MG63 (cell line): ENCODE results near the gene SLC17A2. TPM values are rescaled to one million over a fixed set of nuclear protein-coding genes. Genes with fewer than 3 reads are reported as not detected.
A peak's percentile ranks its signal among the peaks of the same experiment; 100 is the strongest.

Experiments used
- DNase-seq: peaks from one replicate; pipeline ENCODE4 v3.0.0-alpha.2; 2020
- H3K27me3 ChIP-seq: fragments of 250-450 bp; sonication (Bioruptor Pico); 2 replicates; pipeline ENCODE4 v1.5.1; 2020; ENCODE audit warnings: mild to moderate bottlenecking, moderate library complexity
- H3K36me3 ChIP-seq: fragments of 250-450 bp; sonication (Bioruptor Pico); 2 replicates; pipeline ENCODE4 v1.5.1; 2020; ENCODE audit warnings: mild to moderate bottlenecking, moderate library complexity
- H3K4me3 ChIP-seq: fragments of 250-450 bp; sonication (Bioruptor Pico); 2 replicates; pipeline ENCODE4 v1.5.1; 2020; ENCODE audit warnings: mild to moderate bottlenecking, moderate library complexity
- H3K9me3 ChIP-seq: fragments of 250-450 bp; sonication (Bioruptor Pico); 2 replicates; pipeline ENCODE4 v1.5.1; 2020; ENCODE audit warnings: mild to moderate bottlenecking, moderate library complexity
- total RNA-seq: library from RNA; depleted of rRNA; stranded (reverse); fragments of >200 nt; shearing (Covaris generic); gene quantifications from 2 replicates; pipeline ENCODE4 v1.2.3, GENCODE V29; 2014; ENCODE audit warnings: low replicate concordance

The SLC17A2 gene
- total RNA-seq, 1 experiment from 2014 or later = not detected

DNA sequence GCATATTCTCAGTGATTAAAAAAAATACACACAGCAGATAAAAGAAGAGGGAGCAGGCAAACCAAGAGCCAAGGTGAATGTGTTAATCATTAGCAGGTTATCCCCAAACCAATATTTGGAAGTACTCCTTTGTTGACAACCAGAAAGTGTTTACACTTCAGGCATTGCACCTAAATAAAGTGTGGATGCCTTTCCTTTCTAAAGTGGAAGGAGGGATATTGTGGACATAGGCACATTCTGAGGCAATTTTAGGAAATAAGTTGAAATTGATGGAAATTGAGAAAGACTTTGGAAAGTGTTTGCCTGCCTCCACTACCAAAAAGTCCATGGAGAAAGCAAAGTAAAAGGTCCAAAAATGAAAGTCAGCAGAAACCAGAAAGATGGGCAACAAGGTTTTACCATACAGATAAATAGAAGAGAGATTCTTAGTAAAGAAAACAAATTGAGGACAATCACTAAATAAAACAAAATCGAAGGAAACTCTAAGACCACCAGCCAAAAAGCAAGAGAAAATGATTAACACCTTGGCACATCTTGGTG is 22.9 kb downstream of the SLC17A2 start:
- Histone ChIP-seq H3K9me3 (no peaks in the 10 kb centered on the region), H3K4me3 (no peak overlapping the region), H3K36me3 (no peaks in the 10 kb centered on the region), H3K27me3 (no peaks in the 10 kb centered on the region)
- DNase-seq = no peak

DNA sequence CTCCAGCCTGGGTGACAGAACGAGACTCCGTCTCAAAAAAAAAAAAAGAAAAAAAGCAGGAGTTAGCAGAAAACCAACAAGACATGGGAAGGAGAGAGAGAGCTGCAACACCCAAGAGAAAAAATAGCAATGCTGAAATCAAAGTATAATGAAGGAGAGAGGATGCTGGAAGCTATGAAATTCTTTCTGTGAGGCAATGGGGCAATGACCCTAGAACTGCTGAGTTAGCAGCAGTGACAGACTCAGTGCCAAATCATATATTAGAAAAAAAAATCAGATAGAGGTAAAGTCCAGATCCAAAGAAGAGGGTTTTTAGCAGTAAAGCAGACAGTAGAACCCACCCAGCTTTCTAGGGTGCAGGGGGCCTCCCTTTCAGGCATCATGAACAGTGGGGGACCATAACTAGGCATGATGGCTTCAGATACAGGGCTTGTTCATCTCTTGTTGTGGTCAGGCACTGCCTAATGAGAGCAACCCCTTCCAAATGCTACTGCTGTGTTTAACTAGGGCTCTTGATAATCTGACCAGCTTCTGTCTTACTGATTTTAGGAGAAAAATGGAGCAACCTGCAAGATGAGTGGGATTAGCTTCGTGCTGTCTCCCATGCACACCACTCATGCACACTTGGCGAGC is 26.9 kb downstream of the SLC17A2 start:
- Histone ChIP-seq H3K36me3 (no peaks in the 10 kb centered on the region), H3K9me3 (no peaks in the 10 kb centered on the region), H3K27me3 (no peaks in the 10 kb centered on the region), H3K4me3 (no peak overlapping the region)
- no peak for DNase-seq

- DNase-seq = no peak
- Histone ChIP-seq H3K9me3 (no peaks in the 10 kb centered on the region), H3K36me3 (no peaks in the 10 kb centered on the region), H3K27me3 (no peaks in the 10 kb centered on the region), H3K4me3 (no peak overlapping the region)
Measured at GRCh38 chr6:25902071-25902470, 28.4 kb downstream of the SLC17A2 start.

GRCh38 chr6:25900843-25901242 is 29.6 kb downstream of the SLC17A2 start:
- H3K9me3 ChIP-seq = no peaks in the 10 kb centered on the region
- no peak for DNase-seq
- no peaks in the 10 kb centered on the region for H3K36me3 ChIP-seq
- no peak overlapping the region for H3K4me3 ChIP-seq
- H3K27me3 ChIP-seq = no peaks in the 10 kb centered on the region

GRCh38 chr6:25899580-25900408 is 30.7 kb downstream of the SLC17A2 start:
- DNase-seq = no peak
- no peak overlapping the region for H3K4me3 ChIP-seq

GRCh38 chr6:25899123-25899522 is 31.4 kb downstream of the SLC17A2 start:
- Histone ChIP-seq H3K4me3 (no peak overlapping the region), H3K27me3 (no peaks in the 10 kb centered on the region), H3K36me3 (no peaks in the 10 kb centered on the region), H3K9me3 (no peaks in the 10 kb centered on the region)
- DNase-seq = no peak

More at GRCh38 chr6:25899580-25900408, 30.7 kb downstream of the SLC17A2 start:
- H3K36me3 ChIP-seq = no peaks in the 10 kb centered on the region
- H3K9me3 ChIP-seq = no peaks in the 10 kb centered on the region
- H3K27me3 ChIP-seq = no peaks in the 10 kb centered on the region

GRCh38 chr6:25898289-25898977 is 32.1 kb downstream of the SLC17A2 start:
- Histone ChIP-seq H3K36me3 (no peaks in the 10 kb centered on the region), H3K27me3 (no peaks in the 10 kb centered on the region), H3K4me3 (no peak overlapping the region), H3K9me3 (no peaks in the 10 kb centered on the region)
- DNase-seq = no peak

- Histone ChIP-seq H3K9me3 (no peaks in the 10 kb centered on the region), H3K4me3 (no peak overlapping the region), H3K27me3 (no peaks in the 10 kb centered on the region), H3K36me3 (no peaks in the 10 kb centered on the region)
- no peak for DNase-seq
Measured at GRCh38 chr6:25896252-25896651, 34.2 kb downstream of the SLC17A2 start.

DNA sequence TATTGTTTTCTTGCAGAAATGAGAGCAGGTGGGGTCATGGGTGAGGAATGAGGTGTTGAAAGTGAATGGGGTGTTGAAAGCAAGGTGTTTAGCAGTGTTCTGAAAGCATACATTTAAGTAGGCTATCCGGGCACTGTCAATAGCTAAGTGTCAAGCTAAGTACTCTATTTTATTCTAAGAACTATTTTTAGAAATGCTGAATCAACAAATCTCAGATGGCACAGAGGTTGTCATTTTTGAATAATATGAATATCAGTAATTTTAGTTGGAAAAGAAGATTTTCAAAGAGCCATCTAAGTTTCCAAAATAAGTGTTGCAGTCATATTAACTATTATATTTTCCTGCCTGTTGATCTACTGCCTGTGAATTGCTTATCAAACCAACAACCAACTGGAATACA is 34.7 kb downstream of the SLC17A2 start:
- no peak for DNase-seq
- no peaks in the 10 kb centered on the region for H3K27me3 ChIP-seq
- no peak overlapping the region for H3K4me3 ChIP-seq
- H3K9me3 ChIP-seq = no peaks in the 10 kb centered on the region
- H3K36me3 ChIP-seq = no peaks in the 10 kb centered on the region

DNA sequence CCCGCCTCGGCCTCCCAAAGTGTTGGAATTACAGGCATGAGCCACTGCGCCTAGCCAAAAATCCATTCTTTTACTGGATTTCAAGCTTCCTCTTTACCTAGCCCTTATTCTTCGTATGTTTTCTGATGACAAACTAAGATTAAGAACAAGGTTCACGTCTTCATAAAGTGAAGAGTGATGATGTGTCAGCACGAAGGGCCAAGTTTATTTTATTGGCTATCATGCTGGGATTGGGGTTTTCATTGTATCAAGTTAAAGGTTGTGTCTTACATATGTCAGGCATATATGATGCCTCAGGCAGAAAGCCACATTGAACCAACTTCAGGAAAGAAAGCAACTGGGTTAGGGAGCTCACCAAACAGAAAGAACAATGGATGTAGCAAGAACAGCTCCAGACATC is 36.7 kb downstream of the SLC17A2 start:
- Histone ChIP-seq H3K4me3 (no peak overlapping the region), H3K27me3 (no peaks in the 10 kb centered on the region), H3K36me3 (no peaks in the 10 kb centered on the region), H3K9me3 (no peaks in the 10 kb centered on the region)
- DNase-seq = no peak

DNA sequence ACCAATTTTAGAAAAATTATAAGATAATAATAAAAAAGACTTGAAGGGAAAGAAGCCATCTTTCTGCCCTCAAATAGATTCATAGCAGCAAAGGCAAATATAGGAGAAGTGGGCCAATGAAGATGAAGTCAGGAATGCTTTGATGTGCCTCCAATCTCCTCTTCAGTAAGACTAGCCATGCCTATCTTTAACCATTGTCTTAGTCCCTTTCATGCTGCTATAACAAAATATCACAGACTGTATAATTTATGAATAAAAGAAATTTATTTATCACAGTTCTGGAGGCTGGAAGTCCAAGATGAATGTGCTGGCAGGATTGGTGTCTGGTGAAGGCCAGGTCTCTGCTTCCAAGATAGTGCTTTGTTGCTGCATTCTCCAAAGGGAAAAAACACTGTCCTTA is 37.6 kb downstream of the SLC17A2 start:
- no peak for DNase-seq
- H3K36me3 ChIP-seq = no peaks in the 10 kb centered on the region
- H3K27me3 ChIP-seq = no peaks in the 10 kb centered on the region

DNA sequence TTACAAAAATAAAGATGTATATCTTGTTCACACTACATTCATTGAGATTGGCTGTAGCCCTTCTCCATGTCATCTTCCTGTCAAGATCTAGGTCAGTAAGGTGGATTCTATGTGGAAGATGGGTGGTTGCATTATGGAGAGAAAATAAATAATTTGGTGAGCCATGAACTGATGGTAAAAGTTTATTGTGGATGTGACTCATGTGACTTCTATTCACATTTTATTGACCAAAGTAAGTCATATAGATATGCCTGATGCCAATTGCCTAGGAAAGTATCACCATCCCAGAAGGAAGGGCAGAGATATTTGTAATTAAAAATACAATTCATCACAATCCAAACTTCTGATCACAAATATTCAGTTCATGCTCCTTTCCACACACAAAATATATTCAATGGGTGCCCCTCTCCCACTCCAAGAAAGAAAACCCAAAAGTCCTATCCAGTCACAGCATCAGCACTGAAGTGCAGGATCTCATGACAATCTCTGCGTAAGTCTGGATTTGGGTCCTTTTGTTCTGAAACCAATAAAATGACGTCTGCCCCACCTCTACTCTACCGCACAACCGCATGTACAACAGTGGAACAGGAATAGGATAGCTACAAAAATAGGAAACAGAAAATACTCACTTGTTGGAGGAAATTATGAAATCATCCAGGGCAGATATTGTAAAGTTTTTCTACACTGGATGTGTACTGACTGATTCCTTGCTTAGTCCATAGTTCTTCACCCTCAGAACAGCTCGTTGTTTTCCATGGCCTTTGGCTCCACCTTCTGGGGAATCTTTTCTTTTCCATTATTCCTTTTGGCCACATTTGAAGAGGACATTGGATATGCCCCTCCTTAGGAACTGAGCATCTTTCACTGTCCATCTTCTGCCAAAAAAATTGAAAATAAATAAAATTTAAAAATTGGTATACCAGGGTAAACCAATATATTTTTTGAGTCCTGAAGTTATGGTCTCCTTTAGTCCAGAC is 40.3 kb downstream of the SLC17A2 start:
- H3K4me3 ChIP-seq = no peak overlapping the region
- no peaks in the 10 kb centered on the region for H3K36me3 ChIP-seq
- H3K9me3 ChIP-seq = no peaks in the 10 kb centered on the region
- DNase-seq = no peak
- H3K27me3 ChIP-seq = no peaks in the 10 kb centered on the region

More for the DNA sequence above, 37.6 kb downstream of the SLC17A2 start:
- Histone ChIP-seq H3K9me3 (no peaks in the 10 kb centered on the region), H3K4me3 (no peak overlapping the region)

- DNase-seq = no peak
- Histone ChIP-seq H3K4me3 (no peak overlapping the region), H3K36me3 (no peaks in the 10 kb centered on the region), H3K27me3 (no peaks in the 10 kb centered on the region), H3K9me3 (no peaks in the 10 kb centered on the region)
Measured at GRCh38 chr6:25888626-25889025, 41.9 kb downstream of the SLC17A2 start.

DNA sequence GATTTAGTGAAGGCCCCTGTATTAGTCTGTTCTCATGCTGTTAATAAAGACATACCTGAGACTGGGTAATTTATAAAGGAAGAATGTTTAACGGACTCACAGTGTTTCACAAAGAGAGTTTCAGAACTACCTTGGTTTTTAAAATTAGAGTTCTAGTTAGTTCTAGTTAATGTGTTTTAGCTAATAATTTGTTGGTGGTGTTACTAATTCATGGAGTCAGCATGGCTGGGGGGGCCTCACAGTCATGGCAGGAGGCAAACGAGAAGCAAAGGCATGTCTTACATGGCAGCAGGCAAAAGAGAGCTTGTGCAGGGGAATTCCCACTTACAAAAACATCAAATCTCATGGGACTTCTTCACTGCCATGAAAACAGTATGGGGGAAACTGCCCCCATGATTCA is 44.4 kb downstream of the SLC17A2 start:
- Histone ChIP-seq H3K4me3 (no peak overlapping the region), H3K27me3 (no peaks in the 10 kb centered on the region), H3K9me3 (no peaks in the 10 kb centered on the region), H3K36me3 (no peaks in the 10 kb centered on the region)
- DNase-seq = no peak

DNA sequence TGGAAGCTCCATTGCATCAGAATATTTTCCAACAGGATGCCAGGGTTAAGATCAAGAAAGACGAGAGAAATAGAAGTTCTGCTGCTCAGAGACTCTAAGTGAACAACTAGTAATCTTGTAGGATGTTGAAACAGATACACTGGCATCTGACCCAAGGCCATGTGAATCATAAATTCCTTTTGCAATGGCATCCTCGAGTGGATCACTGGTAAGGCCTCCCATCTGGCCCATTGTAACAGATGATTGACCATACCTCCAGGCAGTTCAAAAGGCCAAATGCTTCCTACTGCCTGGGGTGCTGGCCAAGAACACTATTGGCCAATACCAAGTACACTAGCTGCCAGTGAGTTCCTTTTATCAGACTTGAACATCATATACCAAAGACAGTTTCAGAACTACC is 46.5 kb downstream of the SLC17A2 start:
- no peaks in the 10 kb centered on the region for H3K9me3 ChIP-seq
- H3K36me3 ChIP-seq = no peaks in the 10 kb centered on the region
- no peak overlapping the region for H3K4me3 ChIP-seq
- peak; percentile 84 for DNase-seq
- no peaks in the 10 kb centered on the region for H3K27me3 ChIP-seq

GRCh38 chr6:25883536-25883935 is 47.0 kb downstream of the SLC17A2 start:
- peak; percentile 15 for DNase-seq
- H3K36me3 ChIP-seq = no peaks in the 10 kb centered on the region

More at GRCh38 chr6:25883536-25883935, 47.0 kb downstream of the SLC17A2 start:
- H3K27me3 ChIP-seq = no peaks in the 10 kb centered on the region
- no peak overlapping the region for H3K4me3 ChIP-seq
- H3K9me3 ChIP-seq = no peaks in the 10 kb centered on the region
